Loucy (cell line): ENCODE data around the gene MEAK7.

ENCODE experiments used
- H2AFZ ChIP-seq: fragments of 200-600 bp; sonication (generic); 2 replicates; pipeline ENCODE4 v1.6.0; 2016; ENCODE audit warnings: antibody characterized with exemption, mild to moderate bottlenecking, low read length, moderate library complexity
- H3F3A ChIP-seq: fragments of 200-600 bp; 2 replicates; pipeline ENCODE4 v1.6.0; 2016; ENCODE audit warnings: antibody characterized with exemption, low read depth, mild to moderate bottlenecking
- H3K27me3 ChIP-seq: fragments of 200-600 bp; sonication (generic); 2 replicates; pipeline ENCODE4 v1.6.1; 2014; ENCODE audit warnings: low read length, mild to moderate bottlenecking; ENCODE audit not compliant: insufficient read depth, poor library complexity, severe bottlenecking
- H3K36me3 ChIP-seq: fragments of 200-600 bp; sonication (generic); 2 replicates; pipeline ENCODE4 v1.6.1; 2016; ENCODE audit warnings: low read length; ENCODE audit not compliant: insufficient read depth
- H3K4me1 ChIP-seq: fragments of 200-600 bp; sonication (generic); 2 replicates; pipeline ENCODE4 v1.5.1; 2014; ENCODE audit warnings: low read length, mild to moderate bottlenecking; ENCODE audit not compliant: insufficient read depth, poor library complexity, severe bottlenecking
- H3K4me2 ChIP-seq: fragments of 200-600 bp; sonication (generic); 2 replicates; pipeline ENCODE4 v1.6.0; 2014; ENCODE audit warnings: antibody characterized with exemption, low read length, low read depth, mild to moderate bottlenecking; ENCODE audit not compliant: poor library complexity, severe bottlenecking
- H3K4me3 ChIP-seq: fragments of 200-600 bp; sonication (generic); 2 replicates; pipeline ENCODE4 v1.5.1; 2014; ENCODE audit warnings: low read length, mild to moderate bottlenecking, mixed read lengths; ENCODE audit not compliant: poor library complexity, severe bottlenecking
- H3K79me2 ChIP-seq: fragments of 200-600 bp; sonication (generic); 2 replicates; pipeline ENCODE4 v1.6.1; 2014; ENCODE audit warnings: low read length; ENCODE audit not compliant: insufficient read depth
- H3K9ac ChIP-seq: fragments of 200-600 bp; sonication (generic); 2 replicates; pipeline ENCODE4 v1.6.0; 2014; ENCODE audit warnings: mild to moderate bottlenecking, low read depth, low read length, moderate library complexity; ENCODE audit not compliant: poor library complexity, severe bottlenecking
- H3K9me2 ChIP-seq: fragments of 200-600 bp; sonication (generic); replicated peaks from 2 replicates; pipeline ENCODE4 v1.6.1; 2016; ENCODE audit warnings: low read depth, low read length, mixed read lengths
- H3K9me3 ChIP-seq: fragments of 200-600 bp; sonication (generic); 2 replicates; pipeline ENCODE4 v1.6.1; 2014; ENCODE audit warnings: mild to moderate bottlenecking, antibody characterized with exemption, low read length, low read depth; ENCODE audit not compliant: insufficient read depth
- H4K20me1 ChIP-seq: fragments of 200-600 bp; sonication (generic); 2 replicates; pipeline ENCODE4 v1.6.0; 2014; ENCODE audit warnings: antibody characterized with exemption, low read length, mild to moderate bottlenecking; ENCODE audit not compliant: insufficient read depth, poor library complexity, severe bottlenecking
- EZH2phosphoT487 ChIP-seq: fragments of 200-600 bp; IDR thresholded peaks from 2 replicates; pipeline ENCODE4 v1.6.1; 2018; ENCODE audit warnings: antibody characterized with exemption, mild to moderate bottlenecking, moderate library complexity, borderline replicate concordance
- TF ChIP-seq, protein P1 (sequence below): fragments of 200-600 bp; sonication (generic); conservative IDR thresholded peaks from 2 replicates; pipeline ENCODE4 v1.5.1; 2014; ENCODE audit warnings: mild to moderate bottlenecking, antibody characterized with exemption, low read length

The MEAK7 gene

DNA sequence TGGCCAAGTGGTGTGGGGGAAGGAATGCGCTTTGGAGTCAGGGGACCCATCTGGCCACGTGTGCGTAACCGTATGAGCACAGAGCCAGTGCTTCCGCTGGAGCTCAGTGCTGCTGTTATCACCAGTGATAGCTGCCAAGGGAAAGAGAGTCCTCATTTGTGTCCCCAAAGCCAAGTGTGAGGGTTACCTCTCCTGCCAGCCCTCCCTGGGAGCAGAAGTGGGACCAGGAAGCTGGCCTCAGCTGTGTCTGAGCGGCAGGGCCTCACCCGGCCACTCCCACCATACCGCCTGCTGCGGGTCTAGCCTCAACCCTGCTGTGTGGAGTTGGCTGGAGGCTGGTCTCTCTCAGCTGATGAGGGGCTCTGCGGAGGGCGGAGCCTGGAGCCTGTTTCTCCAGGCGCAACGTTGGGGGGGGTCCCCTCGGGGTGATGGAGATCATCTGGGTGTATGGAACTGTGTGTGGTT, 44.5 kb downstream of the MEAK7 start:
- no peak overlapping the region for H3K4me3 ChIP-seq
- no peaks in the 10 kb centered on the region for H3K9me3 ChIP-seq
- H3K27me3 ChIP-seq = no peaks in the 10 kb centered on the region
- H3K36me3 ChIP-seq = no peaks in the 10 kb centered on the region
- TF ChIP-seq, protein P1, sequence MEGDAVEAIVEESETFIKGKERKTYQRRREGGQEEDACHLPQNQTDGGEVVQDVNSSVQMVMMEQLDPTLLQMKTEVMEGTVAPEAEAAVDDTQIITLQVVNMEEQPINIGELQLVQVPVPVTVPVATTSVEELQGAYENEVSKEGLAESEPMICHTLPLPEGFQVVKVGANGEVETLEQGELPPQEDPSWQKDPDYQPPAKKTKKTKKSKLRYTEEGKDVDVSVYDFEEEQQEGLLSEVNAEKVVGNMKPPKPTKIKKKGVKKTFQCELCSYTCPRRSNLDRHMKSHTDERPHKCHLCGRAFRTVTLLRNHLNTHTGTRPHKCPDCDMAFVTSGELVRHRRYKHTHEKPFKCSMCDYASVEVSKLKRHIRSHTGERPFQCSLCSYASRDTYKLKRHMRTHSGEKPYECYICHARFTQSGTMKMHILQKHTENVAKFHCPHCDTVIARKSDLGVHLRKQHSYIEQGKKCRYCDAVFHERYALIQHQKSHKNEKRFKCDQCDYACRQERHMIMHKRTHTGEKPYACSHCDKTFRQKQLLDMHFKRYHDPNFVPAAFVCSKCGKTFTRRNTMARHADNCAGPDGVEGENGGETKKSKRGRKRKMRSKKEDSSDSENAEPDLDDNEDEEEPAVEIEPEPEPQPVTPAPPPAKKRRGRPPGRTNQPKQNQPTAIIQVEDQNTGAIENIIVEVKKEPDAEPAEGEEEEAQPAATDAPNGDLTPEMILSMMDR = no peak
- TF ChIP-seq EZH2phosphoT487 = no peak
- no peak overlapping the region for H3K4me2 ChIP-seq
- no peaks in the 10 kb centered on the region for H3F3A ChIP-seq
- H3K79me2 ChIP-seq = no peaks in the 10 kb centered on the region
- H4K20me1 ChIP-seq = no peaks in the 10 kb centered on the region
- peaks cover 8% of the 10 kb centered on the region for H3K4me1 ChIP-seq
- H3K9ac ChIP-seq = no peak overlapping the region
- H2AFZ ChIP-seq = no peak overlapping the region
- H3K9me2 ChIP-seq = no peaks in the 10 kb centered on the region

DNA sequence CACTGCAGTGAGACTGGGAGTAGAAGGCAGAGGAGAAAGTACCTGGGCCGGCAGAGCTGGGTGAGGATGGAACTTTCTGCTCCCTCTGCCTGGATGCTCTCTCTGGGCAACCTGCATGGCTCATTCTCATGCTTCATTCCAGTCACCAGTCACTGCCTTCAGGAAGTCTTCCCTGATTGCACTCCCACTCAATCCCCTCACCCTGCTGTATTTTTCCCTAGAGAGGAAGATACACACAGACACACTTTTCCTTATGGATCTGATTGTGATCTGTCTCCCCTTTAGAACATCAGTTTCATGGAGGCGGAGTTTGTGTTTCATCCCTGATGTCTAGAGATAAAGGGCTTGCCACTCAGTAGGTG, 44.9 kb downstream of the MEAK7 start:
- H4K20me1 ChIP-seq = no peaks in the 10 kb centered on the region
- no peaks in the 10 kb centered on the region for H3F3A ChIP-seq

DNA sequence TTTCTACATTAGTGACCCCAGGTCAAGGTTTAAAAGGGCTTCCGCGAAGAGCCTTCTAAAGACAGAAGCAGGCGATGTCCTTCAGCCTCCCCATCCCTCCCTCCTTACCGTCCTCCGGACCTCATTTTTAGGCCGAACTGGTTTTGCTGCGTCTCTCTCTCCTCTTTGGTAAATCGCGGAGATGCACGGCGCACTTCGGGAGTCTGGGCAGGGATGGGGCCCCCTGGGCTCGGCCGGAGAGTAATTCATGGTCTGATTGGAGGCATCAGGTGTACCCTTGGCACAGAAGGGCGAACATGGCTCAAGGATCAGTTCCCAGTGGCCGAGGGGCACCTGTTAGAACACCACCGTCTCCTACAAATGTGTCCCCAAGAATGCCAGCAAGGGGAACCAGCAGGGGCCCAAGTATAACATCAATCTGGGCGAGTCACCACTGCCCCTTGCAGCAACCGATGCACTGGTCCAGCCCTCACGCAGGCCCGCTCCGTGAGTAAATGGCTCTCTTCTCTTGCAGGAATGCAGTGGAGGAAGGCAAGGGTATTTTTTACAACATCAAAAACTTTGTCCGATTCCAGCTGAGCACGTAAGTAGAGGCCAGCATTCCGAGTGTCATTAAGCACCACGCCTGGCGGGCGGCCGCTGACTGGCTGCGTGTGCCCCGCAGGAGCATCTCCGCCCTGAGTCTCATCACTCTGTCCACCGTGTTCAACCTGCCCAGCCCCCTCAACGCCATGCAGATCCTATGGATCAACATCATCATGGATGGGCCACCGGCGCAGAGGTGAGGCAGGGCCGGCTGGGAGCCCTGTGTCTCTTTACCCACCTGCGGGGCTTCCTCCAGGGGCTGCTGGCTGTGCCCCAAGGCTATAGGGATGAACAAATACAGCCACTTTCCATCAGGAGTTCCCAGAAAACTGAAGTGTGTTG, 45.6 kb downstream of the MEAK7 start:
- H3K9ac ChIP-seq = no peak overlapping the region
- H3K4me2 ChIP-seq = no peak overlapping the region
- no peaks in the 10 kb centered on the region for H4K20me1 ChIP-seq
- TF ChIP-seq, protein P1 = no peak
- no peak for TF ChIP-seq EZH2phosphoT487
- H2AFZ ChIP-seq = no peak overlapping the region
- no peaks in the 10 kb centered on the region for H3K79me2 ChIP-seq
- H3K4me1 ChIP-seq = peaks cover 8% of the 10 kb centered on the region
- no peak overlapping the region for H3K4me3 ChIP-seq
- no peaks in the 10 kb centered on the region for H3F3A ChIP-seq
- H3K27me3 ChIP-seq = no peaks in the 10 kb centered on the region
- no peaks in the 10 kb centered on the region for H3K9me2 ChIP-seq
- no peaks in the 10 kb centered on the region for H3K9me3 ChIP-seq
- no peaks in the 10 kb centered on the region for H3K36me3 ChIP-seq

More for the DNA sequence above, 44.9 kb downstream of the MEAK7 start:
- Histone ChIP-seq H3K4me3 (no peak overlapping the region), H3K9me2 (no peaks in the 10 kb centered on the region), H3K79me2 (no peaks in the 10 kb centered on the region), H3K4me2 (no peak overlapping the region), H2AFZ (no peak overlapping the region), H3K9ac (no peak overlapping the region), H3K27me3 (no peaks in the 10 kb centered on the region), H3K4me1 (peaks cover 8% of the 10 kb centered on the region), H3K36me3 (no peaks in the 10 kb centered on the region), H3K9me3 (no peaks in the 10 kb centered on the region)
- no peak for TF ChIP-seq EZH2phosphoT487
- TF ChIP-seq, protein P1 = no peak
